ENCODE results near the gene C11orf97.
"Not testable (repeated sequence)": the region's sequence is repeated elsewhere in the genome, so short reads cannot be mapped to it uniquely, and the experiment has no call there.

Gene C11orf97

GRCh38 chr11:94525546-94526324 lies 13.5 kb downstream of the C11orf97 start:
- no peak for DNase-seq

- DNase-seq: no peak
These were observed 14.6 kb downstream of the C11orf97 start for GRCh38 chr11:94526645-94527438.

DNA sequence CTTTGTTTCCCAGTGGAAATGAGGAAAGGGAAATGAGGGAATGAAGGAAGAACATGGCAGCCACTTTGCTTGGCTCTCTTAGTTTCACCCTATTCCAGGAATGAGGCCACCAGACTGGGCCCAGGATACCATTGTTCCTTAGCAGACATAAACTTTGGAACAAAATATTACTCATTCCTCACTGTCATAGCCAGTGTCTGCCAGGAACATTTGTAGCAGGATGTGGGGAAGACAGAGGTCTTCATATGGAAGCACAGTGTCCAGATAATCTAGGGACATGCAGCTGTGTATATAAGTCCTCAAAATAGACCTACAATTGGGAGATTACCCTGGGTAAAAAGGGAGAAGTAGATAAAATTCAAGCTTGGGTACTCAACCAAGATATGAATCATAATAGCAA lies 16.3 kb downstream of the C11orf97 start:
- DNase-seq: no peak

GRCh38 chr11:94532211-94532610 lies 19.9 kb downstream of the C11orf97 start:
- DNase-seq: no peak

DNA sequence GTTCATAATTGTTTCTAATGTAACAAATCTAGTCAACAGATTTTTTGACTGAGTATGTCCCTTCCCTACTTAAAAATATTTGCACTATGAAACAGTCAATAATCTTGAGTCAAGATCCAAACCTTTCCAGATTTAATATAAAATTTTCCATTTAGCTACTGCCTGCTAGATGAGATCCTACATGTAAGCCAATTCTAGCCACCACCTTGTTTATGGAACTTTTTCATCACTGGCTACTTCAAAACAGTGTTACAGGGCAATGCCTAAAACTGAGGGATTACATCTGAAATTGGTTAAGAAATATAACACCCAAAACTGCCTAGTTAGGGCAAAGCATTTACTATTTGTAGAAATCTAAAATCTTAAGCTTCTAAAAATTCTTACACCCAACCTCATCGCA lies 20.9 kb downstream of the C11orf97 start:
- DNase-seq: no peak

DNA sequence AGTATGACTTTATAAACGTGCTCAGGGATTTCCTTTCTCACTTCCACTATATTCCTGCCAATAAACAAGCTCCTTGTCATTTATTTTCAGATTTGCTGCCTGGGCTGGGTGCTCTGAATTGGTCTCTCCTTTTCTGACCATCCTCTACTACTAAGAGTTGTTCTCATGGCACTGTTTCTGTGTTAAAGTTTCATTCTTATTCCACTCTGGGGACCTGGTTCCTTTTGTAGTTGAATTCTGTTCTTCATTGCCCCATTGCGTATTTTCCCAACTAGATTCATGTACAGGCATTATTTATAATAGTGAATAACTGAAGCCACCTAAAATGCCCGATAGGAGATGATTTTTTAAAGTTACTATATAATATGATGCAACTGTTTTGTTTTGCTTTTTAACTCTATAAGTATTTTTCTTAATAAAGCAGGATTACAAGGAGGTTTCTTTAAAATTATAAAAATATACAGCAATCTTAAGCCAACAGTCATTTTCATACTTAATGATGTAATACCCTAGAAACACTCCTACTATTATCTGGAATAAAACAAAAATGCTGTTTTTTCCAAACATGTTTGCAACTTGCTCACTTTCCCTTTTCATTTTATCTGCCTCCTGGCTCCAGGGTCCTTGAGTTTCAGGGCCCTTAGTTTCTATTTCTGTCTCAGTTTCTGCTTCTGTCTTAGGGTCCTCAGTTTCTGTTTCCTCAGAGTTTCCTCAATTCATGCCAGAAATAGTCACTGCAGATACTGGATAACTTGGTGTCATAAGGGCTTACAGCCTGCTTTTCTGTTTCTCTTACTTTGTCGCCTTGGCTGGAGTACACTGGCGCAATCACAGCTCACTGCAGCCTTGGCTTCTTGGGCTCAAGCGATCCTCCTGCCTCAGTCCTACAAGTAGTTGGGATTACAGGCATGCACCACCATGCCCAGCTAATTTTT lies 21.7 kb downstream of the C11orf97 start:
- no peak for DNase-seq

GRCh38 chr11:94536386-94536785 lies 24.1 kb downstream of the C11orf97 start:
- no peak for DNase-seq

- no peak for DNase-seq
These were observed 24.9 kb downstream of the C11orf97 start for GRCh38 chr11:94537031-94537600.

DNA sequence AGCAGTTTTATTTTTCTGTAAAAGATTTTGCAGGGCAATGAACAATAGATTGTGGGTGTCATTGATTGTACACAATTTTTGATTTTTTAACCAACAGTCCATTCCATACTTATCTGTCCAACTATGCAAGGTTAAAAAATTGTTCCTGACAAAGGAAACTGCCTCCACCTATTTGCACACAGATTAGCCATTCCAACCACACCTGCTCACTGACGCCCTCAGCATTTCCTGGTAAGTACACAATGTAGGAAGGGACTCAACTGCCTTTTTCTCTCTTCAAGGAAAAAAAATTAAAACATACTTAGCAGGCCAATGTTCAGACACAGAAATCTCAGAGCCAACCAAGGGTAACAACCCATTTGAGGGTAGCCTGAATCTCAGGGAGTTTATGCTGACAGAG lies 27.2 kb downstream of the C11orf97 start:
- DNase-seq: no peak

DNA sequence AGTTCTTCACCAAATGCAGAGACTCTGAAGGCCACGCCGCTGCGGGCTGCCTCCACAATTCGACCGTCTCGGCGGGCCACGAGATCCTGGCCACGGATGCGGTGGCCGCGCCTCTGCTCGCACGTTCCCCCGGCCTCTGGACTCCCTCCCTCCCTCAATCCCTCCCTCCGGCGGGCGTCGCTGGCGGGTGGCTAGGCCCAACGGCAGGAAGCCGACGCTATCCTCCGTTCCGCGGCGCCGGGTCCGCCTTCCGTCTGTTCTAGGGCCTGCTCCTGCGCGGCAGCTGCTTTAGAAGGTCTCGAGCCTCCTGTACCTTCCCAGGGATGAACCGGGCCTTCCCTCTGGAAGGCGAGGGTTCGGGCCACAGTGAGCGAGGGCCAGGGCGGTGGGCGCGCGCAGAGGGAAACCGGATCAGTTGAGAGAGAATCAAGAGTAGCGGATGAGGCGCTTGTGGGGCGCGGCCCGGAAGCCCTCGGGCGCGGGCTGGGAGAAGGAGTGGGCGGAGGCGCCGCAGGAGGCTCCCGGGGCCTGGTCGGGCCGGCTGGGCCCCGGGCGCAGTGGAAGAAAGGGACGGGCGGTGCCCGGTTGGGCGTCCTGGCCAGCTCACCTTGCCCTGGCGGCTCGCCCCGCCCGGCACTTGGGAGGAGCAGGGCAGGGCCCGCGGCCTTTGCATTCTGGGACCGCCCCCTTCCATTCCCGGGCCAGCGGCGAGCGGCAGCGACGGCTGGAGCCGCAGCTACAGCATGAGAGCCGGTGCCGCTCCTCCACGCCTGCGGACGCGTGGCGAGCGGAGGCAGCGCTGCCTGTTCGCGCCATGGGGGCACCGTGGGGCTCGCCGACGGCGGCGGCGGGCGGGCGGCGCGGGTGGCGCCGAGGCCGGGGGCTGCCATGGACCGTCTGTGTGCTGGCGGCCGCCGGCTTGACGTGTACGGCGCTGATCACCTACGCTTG lies 31.7 kb downstream of the C11orf97 start, which contains the start of gene FUT4:
Gene FUT4 (plus strand): TSS at position 227 of the 951 bp plus-strand sequence. CDS start 213 bp downstream, at position 440.
- no peak for DNase-seq

GRCh38 chr11:94544646-94545263 lies 32.5 kb downstream of the C11orf97 start:
- DNase-seq: no peak

DNA sequence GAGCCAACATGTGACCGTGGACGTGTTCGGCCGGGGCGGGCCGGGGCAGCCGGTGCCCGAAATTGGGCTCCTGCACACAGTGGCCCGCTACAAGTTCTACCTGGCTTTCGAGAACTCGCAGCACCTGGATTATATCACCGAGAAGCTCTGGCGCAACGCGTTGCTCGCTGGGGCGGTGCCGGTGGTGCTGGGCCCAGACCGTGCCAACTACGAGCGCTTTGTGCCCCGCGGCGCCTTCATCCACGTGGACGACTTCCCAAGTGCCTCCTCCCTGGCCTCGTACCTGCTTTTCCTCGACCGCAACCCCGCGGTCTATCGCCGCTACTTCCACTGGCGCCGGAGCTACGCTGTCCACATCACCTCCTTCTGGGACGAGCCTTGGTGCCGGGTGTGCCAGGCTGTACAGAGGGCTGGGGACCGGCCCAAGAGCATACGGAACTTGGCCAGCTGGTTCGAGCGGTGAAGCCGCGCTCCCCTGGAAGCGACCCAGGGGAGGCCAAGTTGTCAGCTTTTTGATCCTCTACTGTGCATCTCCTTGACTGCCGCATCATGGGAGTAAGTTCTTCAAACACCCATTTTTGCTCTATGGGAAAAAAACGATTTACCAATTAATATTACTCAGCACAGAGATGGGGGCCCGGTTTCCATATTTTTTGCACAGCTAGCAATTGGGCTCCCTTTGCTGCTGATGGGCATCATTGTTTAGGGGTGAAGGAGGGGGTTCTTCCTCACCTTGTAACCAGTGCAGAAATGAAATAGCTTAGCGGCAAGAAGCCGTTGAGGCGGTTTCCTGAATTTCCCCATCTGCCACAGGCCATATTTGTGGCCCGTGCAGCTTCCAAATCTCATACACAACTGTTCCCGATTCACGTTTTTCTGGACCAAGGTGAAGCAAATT lies 33.3 kb downstream of the C11orf97 start:
- DNase-seq: no peak

GRCh38 chr11:94546162-94546470 lies 33.9 kb downstream of the C11orf97 start:
- no peak for DNase-seq

- no peak for DNase-seq
These were observed 34.6 kb downstream of the C11orf97 start for GRCh38 chr11:94546886-94547285.

DNA sequence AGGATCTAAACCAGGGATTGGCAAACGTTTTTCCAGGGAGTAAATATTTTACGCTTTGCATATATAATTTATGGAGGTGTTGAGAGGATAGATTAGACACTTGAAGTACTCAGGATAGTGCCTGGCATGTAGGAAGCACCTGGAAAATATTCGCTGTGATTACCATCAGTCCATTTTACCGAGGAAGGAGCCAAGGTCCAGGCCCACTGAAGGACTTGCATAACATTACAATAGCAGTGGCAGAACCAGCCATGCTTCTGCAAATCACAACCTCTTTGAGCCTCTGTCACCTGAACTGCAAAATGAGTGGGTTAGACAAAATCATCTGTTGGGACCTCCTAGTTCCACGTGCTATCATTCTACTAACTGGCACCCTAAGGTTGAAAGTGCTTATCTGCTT lies 36.9 kb downstream of the C11orf97 start:
- DNase-seq: no peak

GRCh38 chr11:94550513-94550912 lies 38.3 kb downstream of the C11orf97 start:
- DNase-seq: no peak

DNA sequence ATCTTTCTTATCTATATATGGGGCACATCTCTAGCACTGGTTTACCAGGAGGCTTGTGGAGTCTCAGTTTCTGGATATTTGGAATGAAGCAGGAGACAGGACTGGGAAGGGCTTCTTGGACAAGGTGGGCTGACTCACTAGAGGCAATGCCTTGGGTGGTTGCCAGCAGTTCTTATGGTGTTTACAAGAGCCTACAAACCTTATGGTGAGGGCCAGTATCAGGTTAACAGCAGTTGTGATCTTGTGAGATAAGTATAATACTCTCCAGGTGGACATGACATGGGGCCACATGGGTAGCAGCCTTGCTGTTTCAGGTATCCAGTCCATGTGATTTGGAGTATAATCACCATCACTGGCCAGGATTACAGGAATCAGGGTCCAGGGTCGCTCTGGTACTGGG lies 41.7 kb downstream of the C11orf97 start:
- DNase-seq: no peak

GRCh38 chr11:94555752-94556329 lies 43.6 kb downstream of the C11orf97 start:
- DNase-seq: not testable (repeated sequence)

GRCh38 chr11:94557421-94557820 lies 45.2 kb downstream of the C11orf97 start:
- DNase-seq: no peak

DNA sequence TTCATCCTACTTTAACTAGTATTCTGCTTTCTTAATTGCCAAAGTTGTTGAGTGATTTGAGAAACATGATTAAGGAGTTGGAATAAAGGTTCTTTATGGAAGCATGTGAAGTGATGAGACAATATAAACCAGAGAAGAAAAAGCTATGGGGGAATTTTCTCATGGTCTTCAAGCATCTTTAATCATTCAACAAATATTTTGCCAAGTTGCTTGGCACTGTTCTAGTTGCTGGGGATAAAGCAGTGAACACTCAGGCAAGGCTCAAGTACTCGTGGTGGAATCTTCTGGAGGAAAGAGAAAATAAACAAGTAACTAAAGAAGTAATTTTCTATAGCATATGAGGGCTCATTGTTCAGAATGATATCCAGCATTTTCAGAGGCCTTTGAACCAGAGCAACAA lies 45.7 kb downstream of the C11orf97 start:
- no peak for DNase-seq
